IMR-90 (cell line): ENCODE results near the gene RGS4. TPM values are rescaled to one million over a fixed set of nuclear protein-coding genes. Genes with fewer than 3 reads are reported as not detected.

Experiments
- ATAC-seq: fragments of 200-7000 bp; cut with Tn5 transposase; 2 replicates; pipeline ENCODE4 v1.9.1; 2020; ENCODE audit warnings: low read depth, mild to moderate bottlenecking, moderate library complexity
- BruUV-seq: library from RNA; stranded (reverse); fragments of 400-500 nt; replicated peaks from 2 replicates; lab custom pipeline; 2021; lab: Mats Ljungman, UMichigan
- CTCF ChIA-PET: fragments of 300-600 bp; formaldehyde crosslinking; extraction: SDS; loops from one replicate; lab custom pipeline; 2021; ENCODE audit warnings: antibody characterized with exemption; lab: Yijun Ruan, JAX
- POLR2A ChIA-PET: fragments of 300-600 bp; sonication (Branson Sonifier 250); formaldehyde crosslinking; loops from one replicate; lab custom pipeline; 2022; ENCODE audit warnings: antibody characterized with exemption; ENCODE audit not compliant: unreplicated experiment; lab: Charles Lee
- DNase-seq: peaks from one replicate; pipeline ENCODE4 v3.0.0; 2013
- H2AFZ ChIP-seq: replicated peaks from 2 replicates; pipeline ENCODE3; 2013; ENCODE audit warnings: low read length, mild to moderate bottlenecking; ENCODE audit not compliant: poor library complexity
- H2AK5ac ChIP-seq: 2 replicates; pipeline ENCODE4 v1.6.1; 2013; ENCODE audit warnings: low read depth, low read length, inconsistent platforms
- H2AK9ac ChIP-seq: replicated peaks from 2 replicates; pipeline ENCODE3; 2013; ENCODE audit warnings: mild to moderate bottlenecking, low read depth, low read length, moderate library complexity; ENCODE audit not compliant: poor library complexity
- H2BK120ac ChIP-seq: 2 replicates; pipeline ENCODE4 v1.6.1; 2013; ENCODE audit warnings: low read depth, low read length, inconsistent platforms
- H2BK15ac ChIP-seq: 3 replicates; pipeline ENCODE4 v1.6.1; 2013; ENCODE audit warnings: low read depth, low read length, inconsistent platforms
- H2BK20ac ChIP-seq: 2 replicates; pipeline ENCODE4 v1.6.1; 2013; ENCODE audit warnings: low read depth, mild to moderate bottlenecking, inconsistent platforms, low read length, moderate library complexity
- H2BK5ac ChIP-seq: 2 replicates; pipeline ENCODE4 v1.6.1; 2013; ENCODE audit warnings: mild to moderate bottlenecking, low read depth, low read length, inconsistent platforms; ENCODE audit not compliant: poor library complexity, severe bottlenecking
- H3K14ac ChIP-seq: replicated peaks from 2 replicates; pipeline ENCODE4 v1.6.1; 2013; ENCODE audit warnings: low read depth, low read length, inconsistent platforms
- H3K18ac ChIP-seq: 2 replicates; pipeline ENCODE4 v1.6.1; 2013; ENCODE audit warnings: low read depth, low read length, control low read depth
- H3K23ac ChIP-seq: 2 replicates; pipeline ENCODE4 v1.6.1; 2013; ENCODE audit warnings: low read depth, low read length, inconsistent platforms
- H3K27ac ChIP-seq: 2 replicates; pipeline ENCODE4 v1.5.1; 2013; ENCODE audit warnings: mild to moderate bottlenecking, control low read depth, low read length; ENCODE audit not compliant: insufficient read depth
- H3K27me3 ChIP-seq: 2 replicates; pipeline ENCODE4 v1.6.1; 2013; ENCODE audit warnings: low read length; ENCODE audit not compliant: control insufficient read depth, insufficient read depth
- H3K36me3 ChIP-seq: 2 replicates; pipeline ENCODE4 v1.6.1; 2013; ENCODE audit warnings: low read length, mixed read lengths; ENCODE audit not compliant: control insufficient read depth, insufficient read depth
- H3K4ac ChIP-seq: 2 replicates; pipeline ENCODE4 v1.6.1; 2013; ENCODE audit warnings: low read depth, low read length, inconsistent platforms
- H3K4me1 ChIP-seq: 2 replicates; pipeline ENCODE4 v1.6.1; 2013; ENCODE audit warnings: low read length, mixed read lengths; ENCODE audit not compliant: control insufficient read depth, insufficient read depth
- H3K4me2 ChIP-seq: 2 replicates; pipeline ENCODE4 v1.6.1; 2013; ENCODE audit warnings: low read depth, mild to moderate bottlenecking, control low read depth, low read length, moderate library complexity
- H3K4me3 ChIP-seq: 2 replicates; pipeline ENCODE4 v1.5.1; 2013; ENCODE audit warnings: low read depth, mild to moderate bottlenecking, control low read depth, low read length, moderate library complexity; ENCODE audit not compliant: insufficient read depth
- H3K56ac ChIP-seq: 2 replicates; pipeline ENCODE4 v1.6.1; 2013; ENCODE audit warnings: low read length, inconsistent platforms; ENCODE audit not compliant: insufficient read depth; ENCODE audit errors: extremely low read depth
- H3K79me1 ChIP-seq, 2 experiments: 2 replicates each; pipeline ENCODE4 v1.6.1; 2013; ENCODE audit warnings: low read length in 2 of 2, inconsistent platforms in 1 of 2, low read depth in 1 of 2
- H3K9ac ChIP-seq: 2 replicates; pipeline ENCODE4 v1.6.1; 2013; ENCODE audit warnings: low read depth, low read length, control low read depth
- H3K9me1 ChIP-seq: 2 replicates; pipeline ENCODE4 v1.6.1; 2013; ENCODE audit warnings: low read length, inconsistent platforms; ENCODE audit not compliant: insufficient read depth
- H3K9me3 ChIP-seq: 2 replicates; pipeline ENCODE4 v1.6.1; 2013; ENCODE audit warnings: low read length; ENCODE audit not compliant: control insufficient read depth, insufficient read depth
- H4K20me1 ChIP-seq: 2 replicates; pipeline ENCODE4 v1.6.1; 2013; ENCODE audit warnings: low read length, inconsistent platforms; ENCODE audit not compliant: insufficient read depth
- H4K5ac ChIP-seq: 2 replicates; pipeline ENCODE4 v1.6.1; 2013; ENCODE audit warnings: mild to moderate bottlenecking, low read depth, low read length, control low read depth
- H4K8ac ChIP-seq, 2 experiments: 2 replicates each; pipeline ENCODE4 v1.6.1; 2013; ENCODE audit warnings: low read depth in 2 of 2, low read length in 2 of 2, control low read depth in 1 of 2, inconsistent platforms in 1 of 2
- H4K91ac ChIP-seq: 2 replicates; pipeline ENCODE4 v1.6.1; 2013; ENCODE audit warnings: low read depth, low read length, inconsistent platforms; ENCODE audit not compliant: insufficient read depth
- BHLHE40 ChIP-seq: fragments of 150-350 bp; IDR thresholded peaks from 2 replicates; pipeline ENCODE4 v1.6.1; 2016; ENCODE audit warnings: mild to moderate bottlenecking, low read depth, low read length
- CEBPB ChIP-seq: IDR thresholded peaks from 2 replicates; pipeline ENCODE4 v1.6.1; 2012; ENCODE audit warnings: low read depth, low read length, improper control_type of control experiment
- CHD1 ChIP-seq: IDR thresholded peaks from 2 replicates; pipeline ENCODE4 v1.6.1; 2012; ENCODE audit warnings: low read depth, low read length, improper control_type of control experiment
- FOS ChIP-seq: fragments of 150-350 bp; IDR thresholded peaks from 2 replicates; pipeline ENCODE4 v1.6.1; 2016; ENCODE audit warnings: low read depth, low read length
- MAZ ChIP-seq: IDR thresholded peaks from 2 replicates; pipeline ENCODE4 v1.6.1; 2012; ENCODE audit warnings: low read depth, mild to moderate bottlenecking, low read length, improper control_type of control experiment, moderate library complexity, borderline replicate concordance
- MXI1 ChIP-seq: IDR thresholded peaks from 2 replicates; pipeline ENCODE4 v1.6.1; 2012; ENCODE audit warnings: low read depth, mild to moderate bottlenecking, low read length, moderate library complexity, borderline replicate concordance
- NFE2L2 ChIP-seq: fragments of 150-350 bp; IDR thresholded peaks from 2 replicates; pipeline ENCODE4 v1.6.1; 2016; ENCODE audit warnings: low read depth, mild to moderate bottlenecking, low read length
- POLR2A ChIP-seq: IDR thresholded peaks from 2 replicates; pipeline ENCODE4 v1.6.1; 2012; ENCODE audit warnings: mild to moderate bottlenecking, low read depth, low read length
- RAD21 ChIP-seq: IDR thresholded peaks from 2 replicates; pipeline ENCODE4 v1.6.1; 2012; ENCODE audit warnings: low read length, improper control_type of control experiment
- RFX5 ChIP-seq: IDR thresholded peaks from 2 replicates; pipeline ENCODE4 v1.8.0; 2012; ENCODE audit warnings: low read depth, mild to moderate bottlenecking, low read length, moderate library complexity
- SMC3 ChIP-seq: fragments of 150-350 bp; IDR thresholded peaks from 2 replicates; pipeline ENCODE4 v1.6.1; 2016; ENCODE audit warnings: low read depth, mild to moderate bottlenecking, antibody characterized with exemption, low read length, moderate library complexity
- WGBS, 2 experiments: methylation state at CpG; one replicate each; pipeline versions ENCODE4 v1.1.5 to v1.1.7; 2013; ENCODE audit warnings: missing lambda C conversion rate in 2 of 2; ENCODE audit not compliant: insufficient read length in 1 of 2; ENCODE audit errors: extremely low coverage in 2 of 2; 5-methylcytosine and 5-hydroxymethylcytosine counted together
- dilution Hi-C: fragments of 300-500 bp; cut with HindIII; formaldehyde crosslinking; loops from one replicate; pipeline ENCODE4 v1.14.3; 2018; ENCODE audit warnings: low sequenced_read_pairs; ENCODE audit not compliant: unreplicated experiment
- in situ Hi-C: fragments of 300-500 bp; cut with MboI; formaldehyde crosslinking; loops from 3 replicates; pipeline ENCODE4 v1.14.3; 2019; ENCODE audit warnings: low sequenced_read_pairs, inconsistent platforms, mixed read lengths
- intact Hi-C: fragments of 100-400 bp; cut with micrococcal nuclease; formaldehyde crosslinking; loops from 2 replicates; pipeline ENCODE4 v1.10.0; 2022
- polyA plus RNA-seq, 3 experiments: library from polyadenylated mRNA; depleted of rRNA; stranded (reverse); fragments of >200 nt; gene quantifications; 2 replicates each; pipeline ENCODE4 v1.2.3, GENCODE V29; 2012; ENCODE audit warnings: low replicate concordance in 1 of 3
- total RNA-seq: library from RNA; depleted of rRNA; stranded (reverse); fragments of >200 nt; gene quantifications from 2 replicates; pipeline ENCODE4 v1.2.3, GENCODE V29; 2012
- TF ChIP-seq, protein P1 (sequence below): conservative IDR thresholded peaks from 2 replicates; pipeline ENCODE4 v1.5.1; 2012; ENCODE audit warnings: mild to moderate bottlenecking, low read depth, low read length, improper control_type of control experiment
- TF ChIP-seq, protein P2 (sequence below): fragments of 150-350 bp; IDR thresholded peaks from 2 replicates; pipeline ENCODE4 v1.6.1; 2017; ENCODE audit warnings: mild to moderate bottlenecking, antibody characterized with exemption, low read length, low read depth
- TF ChIP-seq, protein P3 (sequence below): fragments of 150-350 bp; IDR thresholded peaks from 2 replicates; pipeline ENCODE4 v1.6.1; 2016; ENCODE audit warnings: low read depth, mild to moderate bottlenecking, low read length, moderate library complexity, borderline replicate concordance

Gene RGS4
- total and polyA plus RNA-seq, 2 of the 4 experiments (the other 2 are of a cell fraction), result 202 to 538 TPM

DNA sequence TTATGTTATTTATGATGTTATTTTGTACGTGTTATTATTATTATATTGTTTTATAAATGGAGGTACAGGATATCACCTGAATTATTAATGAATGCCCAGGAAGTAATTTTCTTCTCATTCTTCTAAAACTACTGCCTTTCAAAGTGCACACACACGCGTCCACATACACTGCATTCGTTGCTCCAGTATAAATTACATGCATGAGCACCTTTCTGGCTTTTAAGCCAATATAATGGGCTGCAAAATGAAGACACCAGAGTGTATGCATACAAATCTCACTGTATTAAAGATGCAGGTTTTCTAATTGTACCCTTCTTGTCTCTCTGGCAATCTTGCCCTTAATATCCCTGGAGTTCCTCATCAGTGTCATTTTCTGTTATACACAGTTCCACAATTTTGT is 6.9 kb downstream of the RGS4 start:
- Histone ChIP-seq H3K18ac (no peak overlapping the region), H2BK120ac (no peak overlapping the region), H3K79me1 (peaks cover 0 to 2% of the 10 kb centered on the region in 2 experiments; a peak in 1 of 4 replicates), H2BK15ac (no peak overlapping the region), H3K4me2 (no peak overlapping the region), H4K8ac (no peak overlapping the region), H3K23ac (no peak overlapping the region), H3K36me3 (no peaks in the 10 kb centered on the region; the same call in 1 of the 2 replicates), H2BK5ac (no peak overlapping the region), H3K9me3 (no peaks in the 10 kb centered on the region), H4K5ac (no peak overlapping the region), H3K4me3 (no peak overlapping the region), H2BK20ac (no peak overlapping the region), H3K4me1 (no peaks in the 10 kb centered on the region), H3K56ac (no peak overlapping the region), H3K9me1 (no peaks in the 10 kb centered on the region), H3K14ac (no peak overlapping the region), H4K20me1 (no peaks in the 10 kb centered on the region), H4K91ac (no peak overlapping the region), H2AFZ (no peak overlapping the region), H3K9ac (no peak overlapping the region), H2AK5ac (no peak overlapping the region), H3K27ac (no peak overlapping the region), H3K27me3 (no peaks in the 10 kb centered on the region), H3K4ac (no peak overlapping the region), H2AK9ac (no peak overlapping the region)
- BruUV-seq, result no TSS peak
- no peak for ATAC-seq
- in situ Hi-C loops, result no loop called here
- ChIA-PET CTCF (interaction anchor here (0.5 to 1.0 kb wide), 2 partner anchors 15 to 41 kb away, joined by 3 to 6 read pairs; no protein-coding TSS in a partner anchor), POLR2A (no interaction called here)
- TF ChIP-seq RAD21 (no peak), FOS (no peak), RFX5 (no peak), BHLHE40 (no peak), CHD1 (no peak), POLR2A (no peak), NFE2L2 (no peak), MAZ (no peak), SMC3 (no peak), MXI1 (no peak), CEBPB (no peak)
- TF ChIP-seq, protein P1, sequence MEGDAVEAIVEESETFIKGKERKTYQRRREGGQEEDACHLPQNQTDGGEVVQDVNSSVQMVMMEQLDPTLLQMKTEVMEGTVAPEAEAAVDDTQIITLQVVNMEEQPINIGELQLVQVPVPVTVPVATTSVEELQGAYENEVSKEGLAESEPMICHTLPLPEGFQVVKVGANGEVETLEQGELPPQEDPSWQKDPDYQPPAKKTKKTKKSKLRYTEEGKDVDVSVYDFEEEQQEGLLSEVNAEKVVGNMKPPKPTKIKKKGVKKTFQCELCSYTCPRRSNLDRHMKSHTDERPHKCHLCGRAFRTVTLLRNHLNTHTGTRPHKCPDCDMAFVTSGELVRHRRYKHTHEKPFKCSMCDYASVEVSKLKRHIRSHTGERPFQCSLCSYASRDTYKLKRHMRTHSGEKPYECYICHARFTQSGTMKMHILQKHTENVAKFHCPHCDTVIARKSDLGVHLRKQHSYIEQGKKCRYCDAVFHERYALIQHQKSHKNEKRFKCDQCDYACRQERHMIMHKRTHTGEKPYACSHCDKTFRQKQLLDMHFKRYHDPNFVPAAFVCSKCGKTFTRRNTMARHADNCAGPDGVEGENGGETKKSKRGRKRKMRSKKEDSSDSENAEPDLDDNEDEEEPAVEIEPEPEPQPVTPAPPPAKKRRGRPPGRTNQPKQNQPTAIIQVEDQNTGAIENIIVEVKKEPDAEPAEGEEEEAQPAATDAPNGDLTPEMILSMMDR, result no peak
- TF ChIP-seq, protein P2, sequence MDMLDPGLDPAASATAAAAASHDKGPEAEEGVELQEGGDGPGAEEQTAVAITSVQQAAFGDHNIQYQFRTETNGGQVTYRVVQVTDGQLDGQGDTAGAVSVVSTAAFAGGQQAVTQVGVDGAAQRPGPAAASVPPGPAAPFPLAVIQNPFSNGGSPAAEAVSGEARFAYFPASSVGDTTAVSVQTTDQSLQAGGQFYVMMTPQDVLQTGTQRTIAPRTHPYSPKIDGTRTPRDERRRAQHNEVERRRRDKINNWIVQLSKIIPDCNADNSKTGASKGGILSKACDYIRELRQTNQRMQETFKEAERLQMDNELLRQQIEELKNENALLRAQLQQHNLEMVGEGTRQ, result no peak
- TF ChIP-seq, protein P3, sequence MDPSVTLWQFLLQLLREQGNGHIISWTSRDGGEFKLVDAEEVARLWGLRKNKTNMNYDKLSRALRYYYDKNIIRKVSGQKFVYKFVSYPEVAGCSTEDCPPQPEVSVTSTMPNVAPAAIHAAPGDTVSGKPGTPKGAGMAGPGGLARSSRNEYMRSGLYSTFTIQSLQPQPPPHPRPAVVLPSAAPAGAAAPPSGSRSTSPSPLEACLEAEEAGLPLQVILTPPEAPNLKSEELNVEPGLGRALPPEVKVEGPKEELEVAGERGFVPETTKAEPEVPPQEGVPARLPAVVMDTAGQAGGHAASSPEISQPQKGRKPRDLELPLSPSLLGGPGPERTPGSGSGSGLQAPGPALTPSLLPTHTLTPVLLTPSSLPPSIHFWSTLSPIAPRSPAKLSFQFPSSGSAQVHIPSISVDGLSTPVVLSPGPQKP, result no peak
- no peak for DNase-seq
- intact Hi-C loops, result no loop called here
- WGBS, 2 experiments, result no CpG with 5 or more reads among the region's 4 CpGs
- dilution Hi-C loops, result no loop called here
